WI38 (cell line): ENCODE data around the gene MTFR2.

ENCODE experiments used
- H3K4me3 ChIP-seq: 2 replicates; pipeline ENCODE4 v1.5.1; 2011; ENCODE audit warnings: low read depth, mild to moderate bottlenecking, control low read depth, low read length
- TF ChIP-seq, protein P1 (sequence below): IDR thresholded peaks from 2 replicates; pipeline ENCODE4 v1.5.1; 2012; ENCODE audit warnings: low read depth, mild to moderate bottlenecking, control low read depth, low read length

The MTFR2 gene

DNA sequence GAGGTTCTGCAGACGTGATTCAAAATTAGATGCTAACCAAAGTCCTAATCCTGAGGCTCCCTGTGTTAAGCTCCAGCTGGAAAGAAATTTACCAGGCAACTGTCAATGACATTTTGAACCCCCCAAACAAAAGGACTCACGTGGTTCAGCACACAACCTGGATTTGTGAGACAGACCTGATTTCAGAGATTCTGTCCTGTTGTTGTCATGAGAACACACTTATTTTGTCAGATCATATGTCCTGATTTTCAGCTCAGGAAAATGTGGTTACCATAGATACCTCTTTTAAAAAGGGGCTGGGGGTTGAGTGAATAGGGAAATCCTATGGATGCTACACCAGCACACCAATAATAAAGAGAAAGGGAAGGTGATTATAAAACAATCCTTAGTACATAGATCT, 61.6 kb downstream of the MTFR2 start:
- TF ChIP-seq, protein P1, sequence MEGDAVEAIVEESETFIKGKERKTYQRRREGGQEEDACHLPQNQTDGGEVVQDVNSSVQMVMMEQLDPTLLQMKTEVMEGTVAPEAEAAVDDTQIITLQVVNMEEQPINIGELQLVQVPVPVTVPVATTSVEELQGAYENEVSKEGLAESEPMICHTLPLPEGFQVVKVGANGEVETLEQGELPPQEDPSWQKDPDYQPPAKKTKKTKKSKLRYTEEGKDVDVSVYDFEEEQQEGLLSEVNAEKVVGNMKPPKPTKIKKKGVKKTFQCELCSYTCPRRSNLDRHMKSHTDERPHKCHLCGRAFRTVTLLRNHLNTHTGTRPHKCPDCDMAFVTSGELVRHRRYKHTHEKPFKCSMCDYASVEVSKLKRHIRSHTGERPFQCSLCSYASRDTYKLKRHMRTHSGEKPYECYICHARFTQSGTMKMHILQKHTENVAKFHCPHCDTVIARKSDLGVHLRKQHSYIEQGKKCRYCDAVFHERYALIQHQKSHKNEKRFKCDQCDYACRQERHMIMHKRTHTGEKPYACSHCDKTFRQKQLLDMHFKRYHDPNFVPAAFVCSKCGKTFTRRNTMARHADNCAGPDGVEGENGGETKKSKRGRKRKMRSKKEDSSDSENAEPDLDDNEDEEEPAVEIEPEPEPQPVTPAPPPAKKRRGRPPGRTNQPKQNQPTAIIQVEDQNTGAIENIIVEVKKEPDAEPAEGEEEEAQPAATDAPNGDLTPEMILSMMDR: no peak
- no peak overlapping the region for H3K4me3 ChIP-seq

DNA sequence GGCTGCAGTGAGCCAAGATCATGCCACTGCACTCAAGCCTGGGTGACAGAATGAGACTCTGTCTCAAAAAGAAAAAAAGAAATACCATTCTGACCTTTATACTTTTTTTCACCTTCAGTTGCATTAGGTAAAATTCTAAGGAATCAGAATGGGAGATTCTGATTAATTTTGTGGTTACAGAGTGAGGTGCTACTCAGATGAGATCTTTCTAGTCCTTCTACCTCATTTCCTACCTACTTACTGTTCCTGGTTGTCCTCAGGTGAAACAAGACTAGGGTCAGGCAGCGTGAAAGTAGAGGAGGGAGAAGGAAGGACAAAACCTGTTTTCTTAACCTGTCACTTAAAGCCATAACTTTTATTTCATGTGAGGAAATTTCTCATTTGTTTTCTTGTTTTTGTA, 63.7 kb downstream of the MTFR2 start:
- TF ChIP-seq, protein P1: no peak
- H3K4me3 ChIP-seq: no peak overlapping the region

DNA sequence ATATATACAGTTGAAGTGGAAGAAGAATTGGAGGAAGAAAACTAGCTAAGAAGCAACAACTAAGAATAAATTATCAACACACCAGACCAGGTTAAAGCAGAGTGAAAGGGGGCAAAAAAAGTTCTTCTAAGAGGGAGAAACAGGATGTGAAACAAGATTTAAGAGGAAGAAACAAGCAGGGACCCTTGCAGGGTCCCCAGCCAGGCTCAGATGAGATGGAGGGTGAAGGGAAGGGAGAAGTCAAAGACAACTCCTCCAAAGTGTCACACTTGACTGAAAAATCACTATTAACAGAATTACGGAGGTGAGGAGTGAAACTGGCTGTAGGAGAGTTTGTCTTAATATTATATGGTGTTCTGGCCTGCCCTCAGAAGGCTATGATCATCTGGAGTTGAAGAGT, 65.4 kb downstream of the MTFR2 start:
- H3K4me3 ChIP-seq: no peak overlapping the region
- TF ChIP-seq, protein P1: no peak

DNA sequence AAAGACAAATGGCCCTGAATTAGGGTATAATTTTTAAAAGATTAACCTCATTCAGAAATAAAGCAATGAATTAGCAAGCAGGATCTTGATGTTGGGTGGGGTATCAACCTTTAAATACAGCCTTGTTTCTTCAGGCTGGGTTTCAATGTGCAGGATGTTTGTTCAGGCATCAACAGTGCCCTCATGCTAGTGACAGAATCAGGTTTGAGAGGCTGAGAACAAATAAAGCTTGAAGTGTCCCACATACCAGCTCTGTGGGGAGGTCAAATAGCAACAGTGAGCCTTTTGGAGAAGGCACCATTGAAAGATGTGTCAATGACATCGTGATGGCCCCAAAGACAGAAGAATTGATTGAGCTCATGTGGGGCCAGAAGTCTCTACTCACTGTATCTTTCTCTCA, 68.2 kb downstream of the MTFR2 start:
- TF ChIP-seq, protein P1: no peak
- no peak overlapping the region for H3K4me3 ChIP-seq

DNA sequence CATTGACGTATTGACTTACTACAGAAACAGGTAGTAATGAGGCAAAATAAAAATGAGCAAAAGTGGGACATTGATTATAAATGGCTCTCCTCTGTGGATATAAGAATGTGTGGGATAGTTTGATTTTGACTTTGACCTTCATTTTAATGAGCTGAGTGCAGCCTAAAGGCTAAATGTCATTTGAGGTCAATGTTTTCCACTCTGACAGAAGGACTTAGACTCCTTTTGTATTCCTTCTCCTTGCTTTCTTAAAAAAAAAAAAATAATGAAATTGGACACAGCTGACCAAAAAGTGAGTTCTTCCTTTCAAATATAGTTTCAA, 68.6 kb downstream of the MTFR2 start:
- TF ChIP-seq, protein P1: no peak
- no peak overlapping the region for H3K4me3 ChIP-seq
